Islet of Langerhans (tissue), 1 donor: ENCODE data around the gene CNPPD1.

Experiments used
- FAIRE-seq: peaks from one replicate; lab custom pipeline; 2011; peaks lifted over from hg19 to GRCh38; lab: Jason Lieb, UNC

CNPPD1 gene

DNA sequence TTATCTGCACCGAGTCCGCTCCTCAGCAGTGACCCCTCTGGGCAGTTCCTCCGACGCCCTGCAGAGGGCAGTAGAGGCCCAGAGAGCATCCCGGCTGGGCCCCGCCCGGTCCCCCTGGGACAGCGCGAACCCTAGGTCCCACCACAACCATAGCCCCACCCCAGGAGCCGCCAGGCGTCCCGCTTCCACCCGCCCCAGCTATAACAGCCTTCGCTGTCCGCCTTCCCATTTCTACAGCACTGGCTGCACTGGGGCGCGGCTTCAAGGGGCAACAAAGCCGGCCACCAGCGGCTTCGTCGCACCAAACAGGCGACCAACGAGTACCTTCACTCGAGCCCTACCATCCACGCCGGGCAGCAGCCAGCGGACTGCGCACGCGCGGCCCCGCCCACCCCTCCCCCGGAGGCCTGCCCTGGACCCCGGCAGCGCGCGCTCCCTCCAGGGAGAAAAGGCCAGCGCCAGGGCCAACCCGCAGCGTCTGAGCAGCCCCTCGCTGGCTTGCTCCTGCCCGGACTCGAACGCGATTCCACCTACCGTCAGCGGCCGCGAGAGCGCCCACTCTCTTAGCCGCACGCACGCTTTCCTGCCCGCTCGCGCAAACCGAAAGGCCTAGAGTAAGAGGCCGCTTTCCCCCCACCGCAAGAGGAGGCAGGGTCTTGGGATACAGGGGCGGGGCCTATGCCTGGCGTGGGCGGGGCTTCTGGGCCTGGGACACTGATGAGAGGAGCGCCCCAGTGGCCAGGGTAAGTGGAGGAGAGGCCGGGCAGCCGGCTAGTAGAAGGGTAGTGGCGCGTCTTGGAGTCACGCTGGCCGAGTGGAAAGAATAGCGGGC is 16.3 kb downstream of the CNPPD1 start, which contains the start of gene NHEJ1:
Gene NHEJ1 (minus strand): TSS at position 630 of the 832 bp plus-strand sequence. CDS start 2,453 bp downstream, outside the sequence.
- no peak for FAIRE-seq

DNA sequence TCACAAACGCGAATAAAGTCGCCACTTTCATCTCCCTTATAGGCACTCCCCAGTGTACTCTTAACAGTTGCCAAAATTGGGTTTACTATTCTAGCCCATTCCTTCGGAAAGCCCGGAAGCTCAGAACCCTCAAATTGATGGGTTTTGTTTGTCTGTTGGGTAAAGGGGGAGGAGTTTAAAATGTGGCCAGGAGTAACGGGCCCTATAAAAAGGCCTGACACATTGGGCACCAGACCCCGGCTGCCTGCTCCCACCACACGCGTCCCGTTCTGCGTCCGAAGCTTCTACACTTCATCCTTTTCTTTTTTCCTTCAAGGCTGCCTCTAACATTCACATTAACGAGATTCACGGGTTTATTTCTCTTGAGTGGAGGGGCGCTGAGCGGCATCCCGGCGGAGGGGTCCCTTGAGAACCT is 16.9 kb downstream of the CNPPD1 start:
- FAIRE-seq: no peak

DNA sequence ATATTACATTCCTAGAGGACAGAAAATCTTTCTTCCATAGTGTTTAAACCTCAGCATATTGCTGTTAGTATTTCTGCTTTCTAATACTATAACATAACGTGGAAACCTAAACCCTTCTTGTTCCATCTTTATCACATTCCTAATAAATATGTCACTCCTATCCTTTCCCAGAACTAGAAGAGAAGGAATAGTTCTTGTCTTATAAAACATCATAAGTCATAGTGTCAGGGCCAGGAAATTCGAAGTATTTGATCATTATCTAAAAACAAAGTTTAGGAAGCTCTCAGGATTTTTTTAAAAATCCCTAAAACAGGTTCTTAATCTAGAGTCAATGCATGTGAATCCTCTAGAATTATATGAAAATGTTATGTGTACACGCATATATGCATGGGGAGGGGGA is 18.1 kb downstream of the CNPPD1 start:
- FAIRE-seq: no peak

DNA sequence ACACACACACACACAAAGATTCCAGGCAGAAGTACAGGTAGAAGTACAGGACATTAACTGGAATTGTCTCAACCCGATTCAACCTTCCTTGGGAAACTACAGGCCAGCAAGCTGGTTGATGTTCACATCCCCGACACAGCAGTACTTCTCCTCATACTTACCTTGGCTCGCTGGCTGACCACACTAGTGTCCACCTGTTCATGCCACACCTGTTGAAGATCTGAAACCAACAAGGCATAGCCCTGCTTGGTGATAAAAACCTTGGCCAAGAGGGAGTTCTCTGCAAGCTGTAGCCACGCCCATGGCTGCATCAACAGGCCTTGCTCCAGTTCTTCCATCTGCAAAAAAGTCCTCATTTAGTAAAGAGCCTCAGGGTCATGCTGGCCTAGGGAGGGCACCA is 18.7 kb downstream of the CNPPD1 start:
- FAIRE-seq: no peak

DNA sequence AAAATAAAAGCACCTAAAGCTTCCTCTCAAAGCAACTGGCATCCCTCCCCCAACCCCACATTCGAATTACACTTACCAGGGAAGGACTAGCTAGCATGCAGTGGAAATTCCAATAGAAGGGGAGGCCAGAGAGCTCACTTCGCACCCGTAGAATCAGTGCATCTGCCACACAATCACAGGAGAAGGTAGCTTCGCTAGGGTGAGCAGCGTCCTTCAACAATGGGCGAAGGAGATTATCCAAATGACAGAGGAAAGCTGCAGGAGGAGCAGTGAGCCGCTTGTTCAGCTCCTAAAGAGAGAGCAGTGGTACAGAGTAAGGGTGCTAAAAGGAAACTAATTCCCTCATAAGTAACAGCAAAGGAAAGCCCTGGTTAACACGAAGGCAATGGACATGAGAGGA is 19.3 kb downstream of the CNPPD1 start:
- no peak for FAIRE-seq

DNA sequence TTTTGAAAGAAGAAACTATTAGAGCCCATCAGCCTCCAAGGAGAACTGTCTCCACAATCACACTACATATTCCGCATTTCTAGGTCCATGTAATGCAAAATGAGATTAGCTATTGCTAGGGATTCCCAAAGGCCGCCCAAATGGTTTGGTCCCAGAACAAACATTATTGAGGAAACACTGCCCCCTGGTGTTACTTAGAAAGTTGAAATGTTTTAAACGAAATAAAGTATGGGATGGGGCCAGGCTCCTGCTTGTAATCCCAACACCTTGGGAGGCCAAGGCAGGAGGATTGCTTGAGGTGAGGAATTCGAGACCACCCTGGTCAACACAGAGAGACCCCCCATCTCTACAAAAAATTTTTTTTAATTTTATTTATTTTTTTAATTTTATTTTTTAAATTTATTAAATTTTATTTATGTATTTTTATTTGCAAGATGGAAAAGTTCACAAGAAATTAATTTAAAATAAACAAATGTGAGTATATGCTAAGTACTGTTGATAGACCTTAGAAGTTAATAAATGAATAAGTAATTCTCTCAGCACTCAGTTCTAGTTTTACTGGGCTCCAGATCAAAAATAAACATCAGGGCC is 21.6 kb downstream of the CNPPD1 start:
- peak; percentile 81 for FAIRE-seq

DNA sequence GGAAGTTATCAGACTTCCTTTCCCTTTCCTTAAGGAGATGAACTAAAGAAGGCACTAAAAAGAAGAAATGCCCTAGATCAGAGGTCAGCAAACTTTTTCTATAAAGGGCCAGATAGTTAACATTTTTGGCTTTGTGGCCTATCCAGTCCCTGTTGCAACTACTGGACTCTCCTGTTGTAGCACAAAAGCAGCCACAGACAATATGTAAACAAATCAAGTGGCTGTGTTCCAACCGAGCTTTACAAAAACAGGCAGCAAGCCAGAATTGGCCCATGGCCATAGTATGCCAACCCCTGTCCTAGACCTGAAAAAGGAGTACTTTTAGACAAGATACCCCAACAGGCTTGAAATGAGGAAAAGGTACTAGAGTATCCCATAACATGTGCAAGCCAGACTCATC is 27.1 kb downstream of the CNPPD1 start:
- FAIRE-seq: no peak

DNA sequence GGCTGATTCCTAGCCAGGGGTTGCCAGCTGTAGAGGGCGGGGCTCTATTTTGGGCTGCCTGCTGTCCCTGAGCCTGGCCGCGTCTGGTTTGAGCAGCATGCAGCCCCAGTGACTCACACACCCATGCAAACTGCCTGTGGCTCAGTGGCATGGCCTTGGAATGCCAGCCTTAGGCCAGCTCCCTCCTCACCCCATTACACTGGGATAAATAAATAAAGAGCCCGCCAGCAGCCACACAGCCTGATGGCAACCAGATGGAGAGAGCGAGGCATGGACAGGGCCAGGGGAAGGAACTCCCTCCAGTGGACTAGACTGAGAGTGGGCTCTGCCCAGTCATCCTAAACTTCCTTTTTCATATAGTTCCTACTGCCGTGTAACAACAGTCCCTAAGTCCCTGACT is 34.4 kb downstream of the CNPPD1 start:
- no peak for FAIRE-seq

DNA sequence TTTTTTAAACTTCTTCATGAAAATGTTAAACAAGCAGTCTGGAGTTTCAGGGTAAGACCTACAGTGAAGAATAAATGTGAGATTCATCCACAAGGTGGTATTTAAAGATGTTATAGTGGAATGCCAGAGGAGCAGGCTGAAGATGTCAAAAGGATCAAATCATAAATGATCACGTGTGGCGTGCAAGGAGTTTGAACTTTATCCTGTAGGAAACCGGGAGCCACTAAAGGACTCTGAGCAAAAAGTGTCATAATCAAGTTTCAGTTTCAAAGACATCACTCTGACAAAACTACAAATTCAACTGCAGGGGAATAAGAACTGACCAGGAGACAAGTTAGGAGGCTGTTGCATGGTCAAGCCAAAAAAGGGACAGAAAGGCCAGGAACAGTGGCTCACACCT is 36.0 kb downstream of the CNPPD1 start:
- FAIRE-seq: no peak

DNA sequence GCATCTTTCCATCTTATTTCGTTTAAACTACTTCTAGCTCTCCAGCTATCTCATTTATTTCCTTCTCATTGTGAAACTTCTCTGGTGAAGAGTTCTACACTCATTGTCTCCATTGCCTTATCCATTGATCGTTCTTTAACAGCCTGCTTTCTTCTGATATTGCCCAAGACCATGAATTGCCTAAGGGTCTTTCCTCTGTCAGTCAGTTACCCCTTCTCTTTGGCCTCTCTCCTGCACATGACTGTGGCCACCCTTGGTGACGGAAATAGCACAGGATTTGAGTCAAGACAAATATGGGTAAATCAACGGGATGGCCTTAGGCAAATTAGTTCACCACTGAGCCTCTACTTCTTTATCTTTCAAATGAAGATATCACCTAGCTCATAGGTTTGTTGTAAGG is 42.7 kb downstream of the CNPPD1 start:
- FAIRE-seq: no peak

DNA sequence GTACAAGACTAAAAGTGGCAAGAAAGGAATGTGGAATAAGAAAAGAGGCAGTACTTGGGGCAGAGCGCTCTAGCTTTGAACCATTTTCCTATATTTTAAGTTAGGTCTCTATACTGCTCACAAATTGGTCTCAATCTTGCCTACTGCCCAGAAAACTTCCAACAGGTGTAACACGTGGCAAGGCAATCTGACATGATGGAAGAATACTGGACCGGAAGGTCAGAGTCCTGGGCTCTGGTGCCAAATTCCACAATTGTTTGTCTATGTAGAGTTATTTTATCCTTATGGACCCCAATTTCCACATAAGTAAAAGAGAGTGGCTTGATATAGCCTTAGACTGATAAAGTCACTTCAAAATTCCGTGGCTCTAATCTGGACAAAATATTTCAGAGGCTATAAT is 45.0 kb downstream of the CNPPD1 start:
- FAIRE-seq: no peak

DNA sequence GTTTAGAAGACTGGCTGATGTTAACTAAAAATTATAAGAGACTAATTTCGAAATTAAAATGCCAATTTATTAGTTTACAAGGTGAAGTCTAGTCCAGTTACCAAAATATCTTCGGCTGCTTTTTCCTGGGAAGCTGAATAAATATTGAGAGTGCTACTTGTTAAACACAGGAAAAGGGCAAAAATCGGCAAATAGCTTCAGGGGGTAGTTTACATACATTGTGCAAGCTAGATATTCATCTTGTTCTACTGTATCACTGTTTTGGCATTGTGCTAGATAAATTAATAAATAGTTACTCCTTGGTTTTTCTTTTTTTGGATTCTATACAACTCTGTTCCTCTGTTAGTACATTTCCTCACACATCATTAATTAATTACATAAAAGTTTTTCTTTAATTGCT is 45.4 kb downstream of the CNPPD1 start:
- no peak for FAIRE-seq

DNA sequence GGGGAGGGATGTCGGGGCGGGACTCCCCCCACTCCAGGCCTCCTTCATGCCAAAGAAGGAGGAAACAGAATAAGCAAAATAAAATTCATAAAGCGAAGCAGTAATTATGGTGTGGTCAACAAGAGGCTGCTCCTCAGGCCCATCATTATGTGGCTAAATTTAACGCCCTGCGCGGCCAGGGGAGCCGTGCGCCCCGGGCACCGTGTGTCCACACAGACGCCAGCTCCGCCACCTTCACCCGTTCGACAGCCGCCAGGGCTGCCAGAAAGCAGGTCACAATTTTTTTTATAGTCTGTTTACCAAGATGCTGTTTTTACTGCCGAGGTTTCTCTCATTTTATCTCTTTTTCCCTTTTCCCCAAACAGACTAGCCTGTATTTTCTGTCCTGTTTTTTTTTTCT is 47.1 kb downstream of the CNPPD1 start:
- no peak for FAIRE-seq

DNA sequence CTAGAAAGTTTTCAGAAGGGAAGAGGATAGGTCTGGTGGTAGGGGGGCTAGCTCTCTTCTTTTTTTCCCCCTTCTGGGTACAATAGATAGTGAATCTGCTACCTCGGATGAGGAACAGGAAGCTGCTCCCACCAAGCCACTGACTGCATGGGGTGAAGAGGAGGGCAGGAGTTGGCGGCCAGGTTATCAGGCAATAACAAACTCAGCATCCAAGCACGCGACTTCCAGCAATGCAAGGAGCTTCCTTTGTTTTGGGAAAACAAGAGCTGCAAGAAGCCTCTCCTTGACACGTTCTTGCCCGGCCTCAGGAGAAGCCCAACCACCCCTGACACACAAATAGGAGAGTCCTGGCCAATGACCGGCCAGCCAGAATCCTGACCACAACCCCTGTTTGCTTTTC is 48.3 kb downstream of the CNPPD1 start:
- no peak for FAIRE-seq

DNA sequence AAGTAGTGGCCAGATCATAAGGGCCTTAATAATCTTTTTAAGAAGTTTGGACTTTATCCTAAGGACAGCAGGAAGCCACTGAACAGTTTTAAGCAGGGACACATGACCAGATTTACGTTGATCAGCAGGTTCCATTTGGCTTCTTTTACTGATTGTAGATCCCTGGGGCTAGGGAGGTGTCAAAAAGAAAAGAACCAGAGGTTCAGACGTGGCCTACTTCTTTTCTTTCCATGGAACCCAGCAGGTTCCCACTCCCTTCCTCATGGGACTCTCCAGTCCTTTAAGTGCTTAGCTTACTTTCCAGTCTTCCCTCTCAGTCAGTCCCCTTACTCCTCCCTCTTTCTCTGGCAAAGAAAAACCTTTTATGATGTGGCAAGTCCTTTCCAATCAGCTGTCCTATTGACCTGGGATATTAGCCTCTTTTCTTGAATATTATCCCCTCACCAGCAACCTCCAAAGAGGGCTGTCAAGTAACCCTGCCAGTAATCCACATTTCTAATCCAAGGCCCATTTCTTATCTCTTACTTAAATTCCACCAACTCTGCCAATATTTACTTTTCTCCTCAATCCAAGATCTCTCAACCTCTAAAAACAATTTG is 49.6 kb downstream of the CNPPD1 start:
- FAIRE-seq: no peak

DNA sequence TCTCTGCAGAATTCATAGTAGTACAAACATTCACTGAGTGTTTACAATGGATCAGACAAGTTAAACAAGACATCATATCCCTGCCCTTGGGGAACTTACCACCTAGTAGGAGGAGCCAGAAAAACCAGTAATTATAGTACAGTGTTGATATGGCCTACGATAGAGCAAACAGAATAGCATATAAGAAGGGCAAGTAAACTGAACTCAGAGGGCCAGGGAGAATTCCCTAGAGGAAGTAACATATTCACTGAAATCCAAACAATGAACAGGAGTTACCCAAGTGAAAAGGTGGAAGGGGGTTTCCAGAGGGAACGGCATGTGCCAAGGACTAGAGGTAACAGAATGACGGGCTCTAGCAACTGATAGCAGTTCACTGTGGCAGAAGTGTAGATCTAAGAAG is 50.2 kb downstream of the CNPPD1 start:
- FAIRE-seq: no peak

DNA sequence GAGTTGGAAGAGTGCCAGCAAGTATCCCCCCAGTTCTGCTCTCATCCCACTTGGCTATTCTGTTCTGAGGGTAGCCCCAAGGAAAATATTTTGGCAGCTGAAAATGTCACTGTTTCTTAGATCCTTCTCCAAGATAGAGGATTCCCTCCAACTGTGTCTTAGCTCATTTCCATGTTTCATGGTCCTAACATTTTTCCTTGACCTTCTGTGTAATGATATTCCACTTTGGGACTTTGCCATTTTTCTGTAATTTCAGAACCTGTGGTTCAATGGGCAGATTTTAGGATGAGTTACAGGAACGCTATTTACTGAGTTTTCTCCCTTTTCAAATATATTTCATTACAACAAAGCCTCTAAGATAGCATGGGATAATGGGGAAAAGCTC is 50.8 kb downstream of the CNPPD1 start:
- no peak for FAIRE-seq

DNA sequence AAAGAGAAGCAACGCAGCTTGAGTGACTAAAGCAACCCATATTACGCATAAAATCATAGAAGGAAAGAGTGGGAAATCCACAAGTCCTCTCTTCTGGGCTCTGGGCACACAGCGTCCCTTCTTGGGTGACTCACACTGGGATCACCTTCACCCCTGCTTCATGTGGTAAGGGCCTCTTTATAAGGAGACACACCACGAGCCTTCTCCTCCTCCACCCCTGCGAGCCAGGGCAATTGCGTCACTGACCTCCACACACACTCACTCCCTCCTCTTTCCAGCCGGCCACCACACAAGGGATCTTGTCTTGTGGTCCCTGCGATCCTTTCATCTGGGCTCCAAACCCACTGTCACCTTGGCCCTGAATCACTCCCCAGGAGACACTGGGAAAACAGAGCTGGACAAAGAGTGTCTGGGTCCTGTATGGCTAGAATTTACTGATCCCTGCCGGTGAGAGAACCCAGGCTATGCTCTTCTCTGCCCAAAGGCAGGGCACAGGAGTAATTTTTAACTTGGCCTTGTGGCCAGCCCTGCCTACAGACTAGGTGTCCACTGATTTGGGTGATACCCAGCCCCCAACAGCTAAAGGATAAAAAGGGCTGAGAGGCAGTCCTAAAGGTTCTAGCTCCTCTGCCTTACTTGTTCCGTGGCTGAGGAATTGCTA is 51.4 kb downstream of the CNPPD1 start:
- FAIRE-seq: no peak

DNA sequence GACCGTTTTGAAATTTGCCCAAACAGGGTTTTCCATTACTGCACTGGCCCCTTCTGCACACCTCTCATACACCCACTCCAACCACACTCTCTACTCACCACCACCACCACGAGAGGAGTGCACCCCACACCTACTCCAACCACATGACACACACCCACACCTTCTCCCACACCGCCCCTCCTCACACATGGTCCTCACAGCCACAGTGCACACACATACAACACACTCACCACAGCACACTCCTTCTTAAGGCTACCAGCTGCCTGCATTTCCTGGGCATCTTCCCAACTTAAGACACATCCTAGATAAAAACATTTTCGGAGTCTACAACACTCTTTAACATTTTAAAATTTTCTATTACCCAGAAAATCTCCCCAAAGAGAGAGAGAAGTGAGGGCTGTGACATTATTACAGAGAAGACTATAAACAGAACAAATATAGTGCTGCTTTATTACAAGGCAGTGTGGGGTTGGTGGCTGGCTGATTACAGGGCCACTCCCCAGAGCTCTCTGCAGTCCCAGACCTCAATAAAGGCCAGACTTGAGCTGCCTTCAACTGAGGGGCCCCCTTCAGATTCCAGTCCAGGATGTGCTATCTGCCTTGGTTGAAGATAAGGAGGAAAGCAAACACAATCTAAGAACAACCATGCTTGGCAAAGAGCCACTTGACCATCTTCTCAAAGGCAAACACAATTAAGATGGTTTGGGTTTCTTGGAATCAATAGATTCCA is 52.2 kb downstream of the CNPPD1 start:
- no peak for FAIRE-seq

DNA sequence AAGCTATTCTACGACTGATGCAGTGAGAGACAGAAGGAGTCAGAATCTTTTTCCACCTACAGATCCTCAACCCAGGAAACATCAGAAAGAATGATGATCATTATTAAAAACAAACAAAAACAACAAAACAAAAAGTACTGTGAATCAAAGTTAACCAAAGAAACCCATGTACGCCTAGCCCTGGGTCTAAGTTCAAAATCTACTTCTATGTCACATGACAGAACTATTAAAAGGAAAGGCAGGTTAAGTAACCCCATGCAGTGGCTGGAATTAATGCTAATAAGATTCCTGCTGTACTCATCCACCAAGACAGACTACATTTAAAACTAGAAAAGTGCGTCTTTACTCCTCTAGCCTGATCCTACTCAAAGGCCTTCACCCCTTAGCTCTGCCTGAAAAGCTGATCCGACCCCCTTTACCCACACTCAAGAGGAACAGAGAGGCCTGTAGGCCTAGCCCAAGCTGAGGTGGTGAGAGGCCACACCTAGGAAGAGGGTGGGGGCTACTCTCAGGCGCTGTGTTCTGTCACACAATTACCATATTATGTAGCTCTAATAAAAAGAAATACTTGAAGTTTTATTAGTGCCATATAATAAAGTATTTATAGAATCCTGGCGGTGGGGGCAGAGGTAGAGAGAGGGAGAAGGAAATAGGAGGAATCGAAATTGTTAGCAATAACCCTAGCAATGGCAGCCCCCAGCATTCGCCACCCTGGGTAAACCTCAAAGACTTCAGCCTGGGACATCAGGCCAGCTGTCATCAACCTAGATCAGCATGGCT is 53.2 kb downstream of the CNPPD1 start:
- no peak for FAIRE-seq

DNA sequence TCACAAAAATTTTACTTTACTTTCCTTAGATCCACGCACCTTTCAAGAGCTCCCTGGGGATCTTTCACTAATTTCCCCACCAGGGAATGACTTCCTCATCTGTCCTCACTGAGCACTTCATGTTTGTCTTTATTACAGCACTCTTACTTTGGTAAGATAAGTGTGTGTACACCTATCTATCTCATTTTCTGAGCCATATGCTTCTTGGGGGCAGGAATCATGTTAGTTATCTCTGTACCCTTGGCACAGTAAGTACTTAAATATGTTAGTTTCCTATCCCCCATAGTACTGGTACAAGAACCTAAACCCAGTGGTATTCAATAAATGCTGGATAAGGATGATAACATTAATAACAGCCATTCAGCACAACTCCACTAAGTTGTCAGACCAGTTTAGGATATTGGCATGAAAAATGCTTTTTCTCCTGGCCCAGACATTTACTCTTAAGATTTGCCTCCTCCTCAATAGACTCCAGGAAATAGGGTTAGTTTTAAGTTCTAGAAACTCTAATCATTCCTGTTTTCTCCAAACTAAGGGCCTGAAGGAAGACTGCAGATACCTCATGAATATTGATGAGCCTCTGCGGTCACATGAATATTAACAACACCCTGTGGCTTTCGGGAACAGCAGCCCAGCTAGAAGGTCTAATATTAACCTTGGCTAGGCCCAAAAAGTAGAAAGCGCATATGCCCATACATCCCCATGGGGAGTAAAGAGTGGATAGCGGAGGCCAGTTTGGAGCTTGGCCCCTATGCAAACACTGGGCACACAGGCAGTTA is 54.3 kb downstream of the CNPPD1 start:
- FAIRE-seq: no peak
